Measurements from ENCODE around the gene RPS26. TPM values are rescaled to one million over a fixed set of nuclear protein-coding genes. Genes with fewer than 3 reads are reported as not detected.

RPS26 gene
- total and polyA plus RNA-seq, 2 of the 13 experiments (the other 11 are each of a cell fraction or from before 2014, with no cell fraction given): 150 to 421 TPM

GRCh38 chr12:56080556-56081138 is 38.9 kb downstream of the RPS26 start (continued):
- TF ChIP-seq ZBTB39 (CRISPR knock-in tag; IDR thresholded peaks at IDR 0.05) (peak; percentile 65; the same call in 1 of the 2 replicates), ZNF550 (CRISPR knock-in tag; IDR thresholded peaks at IDR 0.05; ENCODE audit: borderline replicate concordance) (no peak), ZBTB2 (CRISPR knock-in tag; IDR thresholded peaks at IDR 0.05; ENCODE audit: low read depth) (no peak), ZNF501 (CRISPR knock-in tag; IDR thresholded peaks at IDR 0.05) (no peak), JUND (CRISPR knock-in tag; IDR thresholded peaks at IDR 0.05) (peak; percentile 54; the same call in 1 of the 2 replicates), KAT2B (IDR thresholded peaks at IDR 0.05; ENCODE audit: borderline replicate concordance, low read depth, low read length) (no peak), ZNF296 (CRISPR knock-in tag; conservative IDR thresholded peaks at IDR 0.05) (no peak), ZNF724P (CRISPR knock-in tag; IDR thresholded peaks at IDR 0.05; ENCODE audit: borderline replicate concordance) (no peak), PBX2 (CRISPR knock-in tag; IDR thresholded peaks at IDR 0.05) (no peak), TARDBP (CRISPR knock-in tag; IDR thresholded peaks at IDR 0.05) (peak; percentile 66; the same call in 1 of the 2 replicates), MIER2 (CRISPR knock-in tag; IDR thresholded peaks at IDR 0.05) (peak; percentile 69; the same call in 1 of the 2 replicates), ZNF616 (CRISPR knock-in tag; IDR thresholded peaks at IDR 0.05; ENCODE audit: low read depth) (0 out of 2 replicates have a peak, but pooled peaks have one; percentile 17), AHR (CRISPR knock-in tag; IDR thresholded peaks at IDR 0.05) (no peak), NFYC (CRISPR knock-in tag; IDR thresholded peaks at IDR 0.05) (peak; percentile 23; the same call in 1 of the 2 replicates), SMAD1 (CRISPR knock-in tag; IDR thresholded peaks at IDR 0.05; ENCODE audit: borderline replicate concordance, low read depth) (no peak), ZNF639 (CRISPR knock-in tag; conservative IDR thresholded peaks at IDR 0.05) (no peak), ZNF256 (CRISPR knock-in tag; conservative IDR thresholded peaks at IDR 0.05) (no peak), ZNF687 (CRISPR knock-in tag; IDR thresholded peaks at IDR 0.05) (peak; percentile 20; the same call in 1 of the 2 replicates), ZNF30 (CRISPR knock-in tag; IDR thresholded peaks at IDR 0.05) (0 out of 2 replicates have a peak, but pooled peaks have one; percentile 61), ZNF282 (IDR thresholded peaks at IDR 0.05; ENCODE audit: partially characterized antibody) (no peak)
